GM19324 (cell line): ENCODE results near the gene FCAR.
"Not testable (repeated sequence)": the region's sequence is repeated elsewhere in the genome, so short reads cannot be mapped to it uniquely, and the experiment has no call there.

Experiments
- ATAC-seq: cut with Tn5 transposase; IDR thresholded peaks from one replicate; pipeline ENCODE4 v1.9.1; 2021; ENCODE audit warnings: mild to moderate bottlenecking, moderate library complexity; ENCODE audit not compliant: unreplicated experiment, low FRiP score

The FCAR gene

DNA sequence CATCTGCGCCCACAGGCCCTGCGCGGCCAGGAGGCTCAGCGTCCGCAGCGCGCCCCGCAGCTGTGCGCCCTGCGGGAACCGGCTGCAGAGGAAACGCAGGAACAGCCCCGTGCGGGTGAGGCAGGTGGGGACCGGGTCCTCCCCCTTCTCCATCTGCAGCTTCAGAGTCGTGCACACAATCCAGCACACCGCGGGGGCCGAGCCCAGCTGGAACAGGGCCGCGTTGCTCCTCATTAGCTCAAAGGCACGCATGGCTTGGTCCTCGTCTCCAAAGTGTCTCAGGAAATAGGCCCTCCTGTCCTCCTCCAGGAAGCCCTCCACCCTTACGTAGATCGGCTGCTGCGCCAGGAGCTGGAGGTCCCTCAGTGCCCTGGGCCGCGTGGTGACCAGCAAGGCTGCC lies 65.5 kb downstream of the FCAR start:
- ATAC-seq = not testable (repeated sequence)
